ENCODE data around the gene NPTXR.

GRCh38 chr22:38796262-38796957 lies 47.4 kb downstream of the NPTXR start:
- TF ChIP-seq CTCF (IDR thresholded peaks at IDR 0.05) (no peak), POLR2A (IDR thresholded peaks at IDR 0.05) (no peak)

All from thyroid gland (tissue), 4 donors.